ENCODE measurements around the gene MINDY1. TPM values are rescaled to one million over a fixed set of nuclear protein-coding genes. Genes with fewer than 3 reads are reported as not detected.

The MINDY1 gene
- total and polyA plus RNA-seq, 12 donors: 6.0 to 37.5 (median 22.3) TPM

GRCh38 chr1:150968491-150968890 is 38.2 kb downstream of the MINDY1 start:
- intact Hi-C loops (cut with DNase I): no loop called here
- no peaks in the 10 kb centered on the region for H3K9me3 ChIP-seq (replicated peaks in 1 of 3)
- H3K27ac ChIP-seq: peak overlapping the region in 2 of 5 donors; percentile 6 to 54
- no peak for TF ChIP-seq CTCF (IDR thresholded peaks at IDR 0.05)
- TF ChIP-seq POLR2A (IDR thresholded peaks at IDR 0.05): no peak
- H3K4me1 ChIP-seq (replicated peaks in 1 of 2): peaks cover 40 to 42% of the 10 kb centered on the region in 2 donors
- WGBS, 4 donors: 76 to 91% (median 84%) methylated on average over 4 of the region's 4 CpGs
- DNase-seq: peak in 1 of 7 donors; percentile 15
- no peak overlapping the region for H3K4me3 ChIP-seq
- no peaks in the 10 kb centered on the region for H3K27me3 ChIP-seq
- peaks cover 0 to 57% of the 10 kb centered on the region in 2 donors for H3K36me3 ChIP-seq (replicated peaks in 1 of 2)

DNA sequence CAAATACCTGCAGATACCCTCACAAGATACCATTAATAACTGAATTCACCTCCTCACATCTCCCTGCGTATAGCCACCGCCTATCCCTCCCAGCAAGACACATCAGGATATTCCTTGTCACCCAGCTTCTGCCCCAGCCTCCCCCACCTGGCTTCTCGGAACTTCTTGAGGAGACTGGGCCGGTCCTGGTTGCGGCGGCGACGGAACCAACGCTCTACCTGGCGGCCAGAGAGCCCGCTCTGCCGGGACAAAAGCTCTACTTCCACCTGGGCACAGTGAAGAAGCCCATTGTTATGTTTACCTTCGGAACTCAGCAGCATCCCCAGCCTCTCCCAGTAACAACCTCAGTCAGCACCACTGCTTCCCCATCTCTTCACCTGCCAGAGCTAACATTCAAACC is 38.8 kb downstream of the MINDY1 start:
- Histone ChIP-seq H3K4me3 (no peak overlapping the region), H3K9me3 (replicated peaks in 1 of 3) (no peaks in the 10 kb centered on the region), H3K27ac (peak overlapping the region in 1 of 5 donors; percentile 54), H3K4me1 (replicated peaks in 1 of 2) (peaks cover 34 to 40% of the 10 kb centered on the region in 2 donors), H3K36me3 (replicated peaks in 1 of 2) (peaks cover 0 to 63% of the 10 kb centered on the region in 2 donors), H3K27me3 (no peaks in the 10 kb centered on the region)
- peak in 1 of 7 donors; percentile 11 for DNase-seq
- TF ChIP-seq POLR2A (IDR thresholded peaks at IDR 0.05): no peak
- intact Hi-C loops (cut with DNase I): no loop called here
- 94 to 96% (median 95%) methylated on average over 13 of the region's 13 CpGs for WGBS, 4 donors

DNA sequence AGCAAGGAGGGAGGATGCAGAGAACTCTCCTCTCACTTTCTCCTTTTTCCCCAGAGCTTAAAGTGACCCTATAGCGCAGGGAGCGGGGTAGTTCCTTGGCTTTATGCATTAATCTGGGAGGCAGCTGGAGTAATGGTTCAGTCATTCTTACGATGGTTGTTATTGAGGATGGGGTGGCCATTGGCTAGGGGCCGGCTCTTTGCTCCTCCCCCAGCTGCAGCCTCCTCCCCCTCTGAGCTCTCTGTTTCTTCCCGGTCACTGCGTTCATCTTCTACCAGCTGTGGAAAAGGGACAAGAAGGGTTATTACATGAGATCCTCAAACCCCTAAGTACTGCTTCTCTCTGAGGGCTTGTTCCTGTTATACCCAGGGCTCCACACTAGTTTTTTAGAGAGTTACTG is 40.7 kb downstream of the MINDY1 start:
- 65 to 75% (median 70%) methylated on average over 6 of the region's 6 CpGs for WGBS, 4 donors
- Histone ChIP-seq H3K36me3 (replicated peaks in 1 of 2) (peaks cover 0 to 81% of the 10 kb centered on the region in 2 donors), H3K4me3 (no peak overlapping the region), H3K9me3 (replicated peaks in 1 of 3) (no peaks in the 10 kb centered on the region), H3K27me3 (no peaks in the 10 kb centered on the region), H3K4me1 (replicated peaks in 1 of 2) (peaks cover 16 to 22% of the 10 kb centered on the region in 2 donors), H3K27ac (peak overlapping the region in 1 of 5 donors; percentile 39)
- intact Hi-C loops (cut with DNase I): no loop called here
- TF ChIP-seq CTCF (IDR thresholded peaks at IDR 0.05) (no peak), POLR2A (IDR thresholded peaks at IDR 0.05) (no peak)
- peak in 1 of 7 donors; percentile 11 for DNase-seq

GRCh38 chr1:150965605-150966004 is 41.1 kb downstream of the MINDY1 start:
- DNase-seq: no peak
- no peak for TF ChIP-seq CTCF (IDR thresholded peaks at IDR 0.05)
- TF ChIP-seq POLR2A (IDR thresholded peaks at IDR 0.05): no peak
- intact Hi-C loops (cut with DNase I): no loop called here
- Histone ChIP-seq H3K4me1 (replicated peaks in 1 of 2) (peaks cover 12 to 18% of the 10 kb centered on the region in 2 donors), H3K27me3 (no peaks in the 10 kb centered on the region), H3K9me3 (replicated peaks in 1 of 3) (no peaks in the 10 kb centered on the region), H3K4me3 (no peak overlapping the region), H3K27ac (peak overlapping the region in 2 of 5 donors; percentile 17 to 39), H3K36me3 (replicated peaks in 1 of 2) (peaks cover 0 to 85% of the 10 kb centered on the region in 2 donors)
- WGBS, 4 donors: 79 to 100% (median 86%) methylated on average over 2 to 4 of the region's 4 CpGs

DNA sequence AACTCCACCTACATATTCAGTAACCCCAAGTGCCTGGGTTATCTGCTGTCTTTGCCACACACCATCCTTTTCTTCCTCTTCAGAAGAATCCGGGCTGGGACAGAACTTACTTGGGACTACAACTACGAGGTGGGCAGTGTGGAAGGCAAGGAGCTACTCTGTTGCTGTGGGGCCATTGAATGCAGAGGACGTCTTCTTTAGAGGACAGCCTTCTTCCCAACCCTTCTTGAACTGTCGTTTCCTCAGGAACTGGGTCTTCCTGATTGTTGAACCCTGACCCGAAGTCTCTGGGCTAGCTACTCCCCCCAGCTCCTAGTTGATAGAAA is 42.6 kb downstream of the MINDY1 start:
- intact Hi-C loops (cut with DNase I): no loop called here
- WGBS, 4 donors: 81 to 89% (median 84%) methylated on average over 4 to 5 of the region's 5 CpGs
- Histone ChIP-seq H3K36me3 (replicated peaks in 1 of 2) (peaks cover 0 to 99% of the 10 kb centered on the region in 2 donors), H3K27ac (peak overlapping the region in 1 of 5 donors; percentile 21), H3K9me3 (replicated peaks in 1 of 3) (no peaks in the 10 kb centered on the region), H3K4me3 (no peak overlapping the region), H3K4me1 (replicated peaks in 1 of 2) (peaks cover 0 to 3% of the 10 kb centered on the region in 2 donors), H3K27me3 (no peaks in the 10 kb centered on the region)
- no peak for DNase-seq
- TF ChIP-seq POLR2A (IDR thresholded peaks at IDR 0.05) (no peak), CTCF (IDR thresholded peaks at IDR 0.05) (no peak)

Data from adrenal gland (tissue), 12 donors.